Nephron progenitor cell (in vitro differentiated cells): ENCODE data around the gene ETF1.

ENCODE experiments used
- DNase-seq: peaks from one replicate; pipeline ENCODE4 v3.0.0; 2021
- H3K27ac Mint-ChIP-seq: 2 replicates; pipeline ENCODE4 v1.8.0; 2021; ENCODE audit warnings: mild to moderate bottlenecking, moderate library complexity, mixed read lengths
- H3K27me3 Mint-ChIP-seq: 2 replicates; pipeline ENCODE4 v1.8.0; 2021; ENCODE audit warnings: mild to moderate bottlenecking, low read depth, mixed read lengths; ENCODE audit not compliant: poor library complexity
- H3K36me3 Mint-ChIP-seq: 2 replicates; pipeline ENCODE4 v1.8.0; 2021; ENCODE audit warnings: low read depth, mixed read lengths
- H3K4me1 Mint-ChIP-seq: 2 replicates; pipeline ENCODE4 v1.8.0; 2021; ENCODE audit warnings: mixed read lengths
- H3K4me3 Mint-ChIP-seq: 2 replicates; pipeline ENCODE4 v1.8.0; 2021; ENCODE audit warnings: mild to moderate bottlenecking, moderate library complexity, mixed read lengths
- H3K9me3 Mint-ChIP-seq: 2 replicates; pipeline ENCODE4 v1.8.0; 2021; ENCODE audit warnings: mild to moderate bottlenecking, moderate library complexity, mixed read lengths
- CTCF ChIP-seq: fragments of 200-600 bp; sonication (generic); IDR thresholded peaks from 2 replicates; pipeline ENCODE4 v1.5.0; 2021; ENCODE audit warnings: antibody characterized with exemption

ETF1 gene

DNA sequence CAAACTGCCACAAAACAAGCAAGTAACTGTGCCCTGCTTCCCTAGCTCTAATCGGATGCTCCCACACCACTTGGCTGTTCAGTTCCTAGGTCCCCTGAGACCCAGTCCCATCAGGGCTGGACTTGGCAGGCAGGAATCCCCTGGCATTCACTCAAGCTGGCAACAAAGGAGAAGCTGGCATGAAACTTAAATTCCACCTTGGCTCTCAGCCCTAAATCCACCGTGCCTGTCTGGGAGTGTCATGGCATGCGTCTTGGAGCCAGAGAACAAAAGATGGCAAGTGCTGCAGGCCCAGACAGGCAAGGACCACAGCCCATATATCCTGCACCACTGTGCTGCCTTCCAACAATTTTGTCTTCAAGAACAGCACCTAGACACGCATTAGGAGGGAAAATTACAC is 38.2 kb downstream of the ETF1 start:
- Mint-ChIP-seq H3K27ac (peak overlapping the region; percentile 91), H3K27me3 (peaks cover 3% of the 10 kb centered on the region), H3K4me3 (no peak overlapping the region), H3K9me3 (no peaks in the 10 kb centered on the region), H3K36me3 (peaks cover 17% of the 10 kb centered on the region), H3K4me1 (peaks cover 10% of the 10 kb centered on the region)
- no peak for DNase-seq
- TF ChIP-seq CTCF = no peak

DNA sequence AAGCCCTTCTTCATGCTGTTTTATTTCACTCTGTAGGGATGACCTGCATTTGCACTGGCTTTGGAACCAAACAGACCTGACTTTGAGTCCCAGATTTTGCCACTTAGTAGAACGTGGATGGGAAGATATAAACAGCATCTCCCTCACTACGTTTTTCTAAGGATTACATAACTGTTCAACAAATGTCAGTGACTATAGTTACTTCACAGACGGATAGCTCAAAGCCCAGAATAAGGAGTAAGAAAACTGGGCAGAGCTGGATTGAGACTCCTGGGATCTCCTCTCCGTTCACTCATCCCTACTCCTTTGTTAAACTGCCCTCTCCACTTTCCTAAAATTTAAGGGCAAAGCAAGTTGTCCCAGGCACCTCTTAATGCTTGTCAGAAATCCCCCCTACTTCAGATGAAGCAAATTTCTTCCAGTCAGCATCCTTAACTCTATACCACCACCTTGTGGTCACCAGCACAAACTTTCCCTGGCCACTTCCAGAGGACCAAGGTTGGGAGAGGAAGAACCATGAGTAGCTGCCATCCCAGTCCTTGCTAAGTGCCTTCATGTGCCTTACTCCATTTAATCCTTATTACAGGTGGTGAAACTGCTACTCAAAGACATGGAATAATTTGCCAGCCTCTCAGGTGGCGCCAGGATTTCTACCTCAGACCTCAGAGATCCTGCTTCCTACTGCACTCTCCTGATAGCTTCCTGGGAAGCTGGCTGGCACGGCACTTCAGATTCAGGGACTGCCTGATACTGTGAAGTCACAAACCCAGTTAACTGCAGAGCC is 39.4 kb downstream of the ETF1 start:
- DNase-seq = peak; percentile 38
- no peaks in the 10 kb centered on the region for H3K9me3 Mint-ChIP-seq
- H3K36me3 Mint-ChIP-seq = peaks cover 9% of the 10 kb centered on the region
- H3K27ac Mint-ChIP-seq = no peak overlapping the region
- peaks cover 10% of the 10 kb centered on the region for H3K4me1 Mint-ChIP-seq
- peak; percentile 72 for TF ChIP-seq CTCF
- H3K4me3 Mint-ChIP-seq = no peak overlapping the region
- H3K27me3 Mint-ChIP-seq = peaks cover 3% of the 10 kb centered on the region

DNA sequence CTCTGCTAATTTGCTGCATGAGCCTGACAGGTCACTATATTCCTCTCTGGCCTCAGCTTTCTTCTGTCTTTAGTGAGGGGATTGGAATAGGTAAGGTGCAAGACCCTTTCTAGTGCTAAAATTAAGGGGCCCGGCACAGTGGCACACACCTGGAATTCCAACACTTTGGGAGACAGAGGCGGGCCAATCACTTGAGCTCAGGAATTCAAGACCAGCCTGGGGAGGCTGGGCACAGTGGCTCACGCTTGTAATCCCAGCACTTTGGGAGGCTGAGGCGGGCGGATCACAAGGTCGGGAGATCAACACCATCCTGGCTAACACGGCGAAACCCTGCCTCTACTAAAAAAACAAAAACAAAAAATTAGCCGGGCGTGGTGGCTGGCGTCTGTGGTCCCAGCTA is 40.5 kb downstream of the ETF1 start:
- Mint-ChIP-seq H3K4me1 (peaks cover 10% of the 10 kb centered on the region), H3K9me3 (no peaks in the 10 kb centered on the region), H3K27ac (no peak overlapping the region), H3K4me3 (no peak overlapping the region), H3K36me3 (no peaks in the 10 kb centered on the region), H3K27me3 (peaks cover 3% of the 10 kb centered on the region)
- TF ChIP-seq CTCF = no peak
- DNase-seq = no peak

DNA sequence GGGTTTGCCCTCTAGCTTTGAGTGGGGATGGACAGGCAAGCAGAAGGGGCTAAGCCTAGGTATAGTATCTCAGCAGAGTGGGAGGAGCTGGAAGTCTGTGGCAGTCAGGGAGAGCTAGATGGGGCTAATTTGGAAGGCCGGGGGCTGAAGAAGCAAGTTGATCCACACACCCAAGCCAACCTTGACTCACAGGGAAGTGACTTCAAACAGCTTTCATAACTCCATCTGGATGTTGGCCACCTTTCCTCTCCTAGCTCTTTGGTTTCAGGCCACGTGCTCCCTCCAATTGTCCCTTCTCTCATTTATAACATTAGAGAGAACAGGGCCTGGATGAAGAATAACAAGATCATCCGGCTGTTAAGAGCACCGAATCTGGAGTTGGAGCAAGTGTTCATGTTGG is 40.9 kb downstream of the ETF1 start:
- no peak overlapping the region for H3K4me3 Mint-ChIP-seq
- TF ChIP-seq CTCF = no peak
- DNase-seq = no peak
- no peaks in the 10 kb centered on the region for H3K36me3 Mint-ChIP-seq
- H3K9me3 Mint-ChIP-seq = no peaks in the 10 kb centered on the region
- peak overlapping the region; percentile 40 for H3K27ac Mint-ChIP-seq
- peaks cover 10% of the 10 kb centered on the region for H3K4me1 Mint-ChIP-seq
- H3K27me3 Mint-ChIP-seq = peaks cover 3% of the 10 kb centered on the region

DNA sequence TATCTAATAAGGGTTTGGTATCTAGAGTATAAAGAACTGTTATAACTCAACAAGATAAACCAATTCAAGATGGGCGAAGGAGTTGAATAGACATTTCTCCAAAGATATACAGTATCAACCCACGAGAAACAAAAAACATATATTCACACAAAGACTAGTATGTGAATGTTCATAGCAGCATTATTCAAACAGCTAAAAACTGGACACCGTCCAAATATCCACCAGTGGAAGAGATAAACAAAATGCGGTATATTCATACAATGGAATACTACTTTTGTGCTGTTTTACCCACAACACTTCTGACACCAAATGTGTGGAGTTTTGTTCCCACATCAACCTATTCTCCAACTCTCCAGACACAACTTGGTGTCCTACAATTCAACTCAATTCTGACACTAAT is 44.7 kb downstream of the ETF1 start:
- no peak for TF ChIP-seq CTCF
- Mint-ChIP-seq H3K4me3 (no peak overlapping the region), H3K4me1 (peaks cover 16% of the 10 kb centered on the region), H3K36me3 (no peaks in the 10 kb centered on the region), H3K27me3 (peaks cover 6% of the 10 kb centered on the region), H3K9me3 (no peaks in the 10 kb centered on the region), H3K27ac (no peak overlapping the region)
- DNase-seq = no peak

DNA sequence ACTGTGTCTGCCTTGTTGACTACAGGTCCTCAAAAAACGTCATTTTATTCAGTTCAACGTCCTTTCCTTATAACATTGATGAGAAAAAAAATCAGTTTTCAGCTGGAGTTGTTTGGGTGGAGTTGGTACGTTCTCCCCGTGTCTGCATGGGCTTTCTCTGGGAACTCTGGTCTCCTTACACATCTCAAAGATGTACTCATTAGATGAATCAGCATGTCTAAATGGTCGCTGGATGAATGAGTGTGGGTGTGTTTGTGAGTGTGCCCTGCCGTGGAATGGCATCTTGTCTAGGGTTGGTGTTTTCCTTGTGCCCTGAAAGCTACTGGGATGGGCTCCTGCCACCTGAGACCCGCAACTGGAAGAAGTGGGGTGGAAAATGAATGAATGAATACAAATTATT is 47.7 kb downstream of the ETF1 start:
- TF ChIP-seq CTCF = no peak
- DNase-seq = no peak
- Mint-ChIP-seq H3K36me3 (no peaks in the 10 kb centered on the region), H3K4me1 (peaks cover 34% of the 10 kb centered on the region), H3K4me3 (no peak overlapping the region), H3K27me3 (peaks cover 7% of the 10 kb centered on the region), H3K9me3 (no peaks in the 10 kb centered on the region), H3K27ac (no peak overlapping the region)
